B cell (primary cell): ENCODE data around the gene LRRC47. TPM values are rescaled to one million over a fixed set of nuclear protein-coding genes. Genes with fewer than 3 reads are reported as not detected.

Source experiments
- ATAC-seq: fragments of 200-7000 bp; cut with Tn5 transposase; one replicate; pipeline ENCODE4 v1.10.0; 2021; ENCODE audit warnings: low read depth, mild to moderate bottlenecking, moderate number of reproducible peaks, moderate library complexity
- CTCF ChIA-PET: fragments of 350-600 bp; sonication (Branson Sonifier 250); formaldehyde crosslinking; loops from one replicate; lab custom pipeline; 2021; ENCODE audit warnings: antibody characterized with exemption, inconsistent platforms; lab: Charles Lee
- POLR2A ChIA-PET: fragments of 350-600 bp; sonication (Branson Sonifier 250); formaldehyde crosslinking; loops from one replicate; lab custom pipeline; 2021; ENCODE audit warnings: antibody characterized with exemption; lab: Charles Lee
- DNase-seq: peaks from one replicate; pipeline ENCODE4 v3.0.0; 2013
- H2AFZ ChIP-seq: 2 replicates; pipeline ENCODE4 v1.6.1; 2012; ENCODE audit warnings: mild to moderate bottlenecking, low read depth, low read length; ENCODE audit not compliant: insufficient read depth, poor library complexity, severe bottlenecking
- H3K27ac ChIP-seq, 2 donors: 1 replicate in 1 of 2; 2 replicates in 1 of 2; pipeline ENCODE4 v1.5.1; 2012 to 2013; ENCODE audit warnings: low read length in 2 of 2, mild to moderate bottlenecking in 2 of 2, moderate library complexity in 1 of 2
- H3K27me3 ChIP-seq, 4 experiments: fragments of 200-600 bp in 1 of 4; sonication (generic) in 1 of 4; replicated peaks in 1 of 4; 1 replicate in 2 of 4; 2 replicates in 2 of 4; pipeline versions ENCODE4 v1.6.1 to v1.7.0; 2013 to 2016; ENCODE audit warnings: low read length in 3 of 4, mild to moderate bottlenecking in 2 of 4, mixed read lengths in 1 of 4, moderate library complexity in 1 of 4; ENCODE audit not compliant: insufficient read depth in 4 of 4, control insufficient read depth in 3 of 4; ENCODE audit errors: control extremely low read depth in 1 of 4
- H3K36me3 ChIP-seq, 2 experiments: replicated peaks in 1 of 2; 1 replicate in 1 of 2; 2 replicates in 1 of 2; pipeline versions ENCODE4 v1.6.1 to v1.7.1; 2013; ENCODE audit warnings: low read length in 1 of 2; ENCODE audit not compliant: insufficient read depth in 2 of 2, control insufficient read depth in 1 of 2; ENCODE audit errors: control extremely low read depth in 1 of 2, extremely low read depth in 1 of 2
- H3K4me1 ChIP-seq, 2 donors: fragments of 200-600 bp in 1 of 2; sonication (generic) in 1 of 2; 1 replicate in 1 of 2; 2 replicates in 1 of 2; pipeline versions ENCODE4 v1.5.1 to v1.6.1; 2013 to 2017; ENCODE audit warnings: low read length in 2 of 2; ENCODE audit not compliant: control insufficient read depth in 2 of 2, insufficient read depth in 2 of 2
- H3K4me2 ChIP-seq: replicated peaks from 2 replicates; pipeline ENCODE3; 2012; ENCODE audit warnings: mild to moderate bottlenecking, low read depth, low read length; ENCODE audit not compliant: poor library complexity, severe bottlenecking
- H3K4me3 ChIP-seq, 5 experiments: fragments of 200-600 bp in 1 of 5; sonication (generic) in 1 of 5; 1 replicate in 3 of 5; 2 replicates in 2 of 5; pipeline versions ENCODE4 v1.5.1 to v1.7.0; 2011 to 2016; ENCODE audit warnings: low read length in 4 of 5, mild to moderate bottlenecking in 4 of 5, low read depth in 2 of 5, control low read depth in 1 of 5, moderate library complexity in 1 of 5; ENCODE audit not compliant: insufficient read depth in 1 of 5; ENCODE audit errors: control extremely low read depth in 1 of 5, extremely low read depth in 1 of 5
- H3K79me2 ChIP-seq: fragments of 200-600 bp; sonication (generic); one replicate; pipeline ENCODE4 v1.6.0; 2016; ENCODE audit warnings: low read length; ENCODE audit not compliant: control insufficient read depth, insufficient read depth
- H3K9ac ChIP-seq: fragments of 200-600 bp; sonication (generic); 2 replicates; pipeline ENCODE4 v1.6.1; 2017; ENCODE audit warnings: mild to moderate bottlenecking, low read length, moderate library complexity
- H3K9me3 ChIP-seq, 3 donors: one replicate each; pipeline versions ENCODE4 v1.6.1 to v1.7.1; 2013; ENCODE audit warnings: low read length in 2 of 3; ENCODE audit not compliant: control insufficient read depth in 2 of 3, insufficient read depth in 1 of 3; ENCODE audit errors: control extremely low read depth in 1 of 3
- H4K20me1 ChIP-seq: 2 replicates; pipeline ENCODE4 v1.6.0; 2012; ENCODE audit warnings: mild to moderate bottlenecking, low read length; ENCODE audit not compliant: insufficient read depth, control insufficient read depth, poor library complexity, severe bottlenecking
- H3K27ac Mint-ChIP-seq: one replicate; pipeline ENCODE4 v1.8.0; 2021; ENCODE audit warnings: mixed read lengths
- H3K27me3 Mint-ChIP-seq: one replicate; pipeline ENCODE4 v1.8.0; 2021; ENCODE audit warnings: mixed read lengths
- H3K4me1 Mint-ChIP-seq: one replicate; pipeline ENCODE4 v1.8.0; 2021; ENCODE audit warnings: mixed read lengths
- H3K4me3 Mint-ChIP-seq: one replicate; pipeline ENCODE4 v1.8.0; 2021; ENCODE audit warnings: mixed read lengths
- H3K9me3 Mint-ChIP-seq: one replicate; pipeline ENCODE4 v1.8.0; 2022; ENCODE audit warnings: mixed read lengths; ENCODE audit not compliant: insufficient read depth
- EZH2 ChIP-seq: IDR thresholded peaks from 2 replicates; pipeline ENCODE4 v1.6.1; 2012; ENCODE audit warnings: borderline replicate concordance, low read depth, mild to moderate bottlenecking, moderate library complexity, low read length; ENCODE audit not compliant: insufficient read depth, poor library complexity, severe bottlenecking
- WGBS: methylation state at CpG from one replicate; pipeline ENCODE4 v1.1.5; 2013; ENCODE audit warnings: missing lambda C conversion rate; ENCODE audit not compliant: insufficient coverage; 5-methylcytosine and 5-hydroxymethylcytosine counted together
- intact Hi-C: fragments of 100-400 bp; cut with micrococcal nuclease; formaldehyde crosslinking; loops from one replicate; pipeline ENCODE4 v1.10.0; 2022
- polyA plus RNA-seq: library from polyadenylated mRNA; depleted of rRNA; stranded (reverse); fragments of >200 nt; gene quantifications from 2 replicates; pipeline ENCODE4 v1.2.3, GENCODE V29; 2012
- total RNA-seq, 2 donors: library from RNA; stranded (reverse); fragments of 120-200 nt in 1 of 2; gene quantifications; 1 replicate in 1 of 2; 2 replicates in 1 of 2; pipeline versions ENCODE4 v1.2.3 to v1.2.4, GENCODE V29; 2013 to 2022
- TF ChIP-seq, protein P1 (sequence below): fragments of 200-600 bp; IDR thresholded peaks from one replicate; pipeline ENCODE4 v1.8.0; 2022; ENCODE audit warnings: antibody characterized with exemption, mild to moderate bottlenecking

The LRRC47 gene
- total and polyA plus RNA-seq, 2 donors (not counting 1 experiment from before 2014, with no cell fraction given) = 16.7 to 48.2 TPM

DNA sequence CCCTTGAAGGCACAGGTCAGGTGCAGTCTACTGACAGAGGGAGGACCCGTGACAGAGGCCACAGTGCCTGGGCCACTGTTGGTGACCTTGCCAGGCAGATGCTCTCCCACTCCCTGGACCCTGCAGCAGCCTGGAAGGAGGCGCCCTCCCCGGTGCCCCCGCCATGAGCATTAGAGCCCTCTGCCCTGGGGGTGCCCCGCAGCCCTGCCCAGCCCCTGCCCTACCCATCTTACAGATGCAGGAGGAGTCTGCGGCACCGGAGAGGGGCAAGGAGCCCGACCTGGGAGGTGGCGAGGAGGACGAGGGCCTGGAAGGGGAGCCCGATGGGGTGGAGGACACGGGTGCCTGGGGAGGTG is 33.4 kb downstream of the LRRC47 start:
- ATAC-seq (no peak), DNase-seq (no peak)
- Histone ChIP-seq H3K4me3 (no peak overlapping the region), H3K27me3 (peaks cover 0 to 7% (median 0%) of the 10 kb centered on the region in 4 experiments), H3K9me3 (peaks cover 0 to 12% (median 0%) of the 10 kb centered on the region in 3 donors), H3K9ac (no peak overlapping the region), H3K36me3 (no peaks in the 10 kb centered on the region), H2AFZ (no peak overlapping the region), H3K79me2 (no peaks in the 10 kb centered on the region), H3K27ac (no peak overlapping the region), H4K20me1 (no peaks in the 10 kb centered on the region), H3K4me2 (no peak overlapping the region), H3K4me1 (no peaks in the 10 kb centered on the region)
- CTCF ChIA-PET = no interaction called here
- peaks cover 49% of the 10 kb centered on the region for H3K27me3 Mint-ChIP-seq
- intact Hi-C loops = no loop called here
- TF ChIP-seq EZH2 = no peak
- TF ChIP-seq, protein P1, sequence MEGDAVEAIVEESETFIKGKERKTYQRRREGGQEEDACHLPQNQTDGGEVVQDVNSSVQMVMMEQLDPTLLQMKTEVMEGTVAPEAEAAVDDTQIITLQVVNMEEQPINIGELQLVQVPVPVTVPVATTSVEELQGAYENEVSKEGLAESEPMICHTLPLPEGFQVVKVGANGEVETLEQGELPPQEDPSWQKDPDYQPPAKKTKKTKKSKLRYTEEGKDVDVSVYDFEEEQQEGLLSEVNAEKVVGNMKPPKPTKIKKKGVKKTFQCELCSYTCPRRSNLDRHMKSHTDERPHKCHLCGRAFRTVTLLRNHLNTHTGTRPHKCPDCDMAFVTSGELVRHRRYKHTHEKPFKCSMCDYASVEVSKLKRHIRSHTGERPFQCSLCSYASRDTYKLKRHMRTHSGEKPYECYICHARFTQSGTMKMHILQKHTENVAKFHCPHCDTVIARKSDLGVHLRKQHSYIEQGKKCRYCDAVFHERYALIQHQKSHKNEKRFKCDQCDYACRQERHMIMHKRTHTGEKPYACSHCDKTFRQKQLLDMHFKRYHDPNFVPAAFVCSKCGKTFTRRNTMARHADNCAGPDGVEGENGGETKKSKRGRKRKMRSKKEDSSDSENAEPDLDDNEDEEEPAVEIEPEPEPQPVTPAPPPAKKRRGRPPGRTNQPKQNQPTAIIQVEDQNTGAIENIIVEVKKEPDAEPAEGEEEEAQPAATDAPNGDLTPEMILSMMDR = no peak
- no peak overlapping the region for H3K4me3 Mint-ChIP-seq
- no peak overlapping the region for H3K27ac Mint-ChIP-seq
- POLR2A ChIA-PET = no interaction called here
- H3K9me3 Mint-ChIP-seq = no peaks in the 10 kb centered on the region
- H3K4me1 Mint-ChIP-seq = no peaks in the 10 kb centered on the region
- 86% methylated on average over 8 of the region's 12 CpGs for WGBS

DNA sequence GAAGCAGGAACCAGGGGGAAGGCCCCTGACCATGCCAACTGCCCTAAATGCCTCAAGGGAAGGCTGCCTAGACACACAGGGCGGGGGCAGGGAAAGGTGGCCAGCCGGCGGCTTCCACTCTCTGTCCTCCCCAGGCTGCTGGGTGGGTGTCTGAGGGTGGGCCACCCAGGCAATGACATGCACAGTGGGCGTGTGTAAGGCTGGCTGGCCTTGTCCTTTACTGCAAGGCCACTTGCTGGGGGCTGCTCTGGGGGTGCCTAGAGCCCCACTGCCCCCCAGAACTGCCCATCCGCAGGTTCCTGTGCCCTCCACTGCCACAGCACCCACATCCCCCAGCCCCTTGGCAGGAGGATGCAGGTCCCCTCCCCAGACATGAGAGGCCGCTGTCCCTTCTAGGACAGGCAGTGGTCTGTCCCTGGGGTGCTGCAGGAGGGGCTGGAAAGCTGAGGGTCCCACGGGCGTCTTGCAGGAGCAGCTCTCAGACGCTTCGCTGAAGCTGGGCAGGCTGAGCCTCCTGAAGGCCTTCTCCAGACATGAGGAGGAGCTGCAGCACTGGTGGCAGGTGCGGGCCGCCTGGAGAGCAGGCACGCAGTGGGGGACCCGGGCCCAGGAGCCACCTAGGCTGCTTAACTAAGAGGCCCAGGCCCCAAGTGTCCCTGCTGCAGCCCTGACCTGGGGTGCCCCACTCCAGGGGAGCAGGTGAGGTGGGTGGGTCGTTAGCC is 34.0 kb downstream of the LRRC47 start:
- H3K9ac ChIP-seq = no peak overlapping the region
- Mint-ChIP-seq H3K4me3 (no peak overlapping the region), H3K4me1 (no peaks in the 10 kb centered on the region), H3K27me3 (peaks cover 44% of the 10 kb centered on the region), H3K27ac (no peak overlapping the region), H3K9me3 (no peaks in the 10 kb centered on the region)
- POLR2A ChIA-PET = no interaction called here
- H3K4me2 ChIP-seq = no peak overlapping the region
- H4K20me1 ChIP-seq = no peaks in the 10 kb centered on the region
- no peaks in the 10 kb centered on the region for H3K79me2 ChIP-seq
- intact Hi-C loops = no loop called here
- ATAC-seq (no peak), DNase-seq (no peak)
- H3K4me1 ChIP-seq = no peaks in the 10 kb centered on the region
- no peaks in the 10 kb centered on the region for H3K36me3 ChIP-seq
- no peak overlapping the region for H2AFZ ChIP-seq
- CTCF ChIA-PET = no interaction called here
- peaks cover 0 to 12% (median 0%) of the 10 kb centered on the region in 3 donors for H3K9me3 ChIP-seq
- WGBS = 84% methylated on average over 14 of the region's 15 CpGs
- H3K4me3 ChIP-seq = no peak overlapping the region
- no peak for TF ChIP-seq EZH2
- TF ChIP-seq, protein P1 = no peak
- peaks cover 0 to 7% (median 0%) of the 10 kb centered on the region in 4 experiments for H3K27me3 ChIP-seq
- H3K27ac ChIP-seq = no peak overlapping the region
